Fibroblast of villous mesenchyme (primary cell): ENCODE measurements around the gene STRIP2. TPM values are rescaled to one million over a fixed set of nuclear protein-coding genes. Genes with fewer than 3 reads are reported as not detected.
A peak's percentile ranks its signal among the peaks of the same experiment; 100 is the strongest.

ENCODE experiments used
- DNase-seq: peaks from one replicate; pipeline ENCODE4 v3.0.0-alpha.2; 2010; ENCODE audit warnings: low read depth
- H3K4me3 ChIP-seq: 2 replicates; pipeline ENCODE4 v1.5.1; 2011; ENCODE audit warnings: low read depth, mild to moderate bottlenecking, low read length
- CTCF ChIP-seq: IDR thresholded peaks from 2 replicates; pipeline ENCODE4 v1.5.1; 2012; ENCODE audit warnings: low read depth, mild to moderate bottlenecking, low read length; ENCODE audit not compliant: insufficient read depth
- total RNA-seq: library from RNA; depleted of rRNA; stranded (reverse); fragments of >200 nt; gene quantifications from 2 replicates; pipeline ENCODE4 v1.2.3, GENCODE V29; 2012

The STRIP2 gene
- 2.9 and 3.0 TPM in 2 replicates for total RNA-seq

- H3K4me3 ChIP-seq, result peak within 1 kb of the TSS; percentile 86
- DNase-seq, result peak; percentile 80
- TF ChIP-seq CTCF, result peak; percentile 7
Observed at GRCh38 chr7:129433847-129434674, at the start of gene STRIP2. TSS of gene STRIP2 (plus strand) at chr7:129434432. CDS start at chr7:129434473, 41 bp downstream.

GRCh38 chr7:129385116-129385515, 49.1 kb upstream of the STRIP2 start:
- H3K4me3 ChIP-seq, result no peak overlapping the region
- no peak for DNase-seq
- no peak for TF ChIP-seq CTCF

GRCh38 chr7:129385598-129385997, 48.6 kb upstream of the STRIP2 start:
- TF ChIP-seq CTCF, result no peak
- no peak overlapping the region for H3K4me3 ChIP-seq
- no peak for DNase-seq

GRCh38 chr7:129386506-129386905, 47.7 kb upstream of the STRIP2 start:
- TF ChIP-seq CTCF, result no peak
- DNase-seq, result no peak
- no peak overlapping the region for H3K4me3 ChIP-seq

- DNase-seq, result no peak
- TF ChIP-seq CTCF, result no peak
- no peak overlapping the region for H3K4me3 ChIP-seq
Observed at GRCh38 chr7:129387537-129387936, 46.7 kb upstream of the STRIP2 start.

GRCh38 chr7:129388333-129389098, 45.7 kb upstream of the STRIP2 start:
- DNase-seq, result no peak
- TF ChIP-seq CTCF, result no peak
- H3K4me3 ChIP-seq, result no peak overlapping the region
